HG02642 (cell line): ENCODE results near the gene MYL12A.
A peak's percentile ranks its signal among the peaks of the same experiment; 100 is the strongest.
"Not testable (repeated sequence)": the region's sequence is repeated elsewhere in the genome, so short reads cannot be mapped to it uniquely, and the experiment has no call there.

ENCODE experiments used
- ATAC-seq: cut with Tn5 transposase; IDR thresholded peaks from one replicate; pipeline ENCODE4 v1.9.1; 2021; ENCODE audit warnings: mild to moderate bottlenecking; ENCODE audit not compliant: unreplicated experiment, poor library complexity

The MYL12A gene

GRCh38 chr18:3247240-3248061, at the start of gene MYL12A:
MYL12A (plus strand) TSS chr18:3247801; CDS start chr18:3253248, 5,447 bp downstream.
- peak; percentile 89 for ATAC-seq

DNA sequence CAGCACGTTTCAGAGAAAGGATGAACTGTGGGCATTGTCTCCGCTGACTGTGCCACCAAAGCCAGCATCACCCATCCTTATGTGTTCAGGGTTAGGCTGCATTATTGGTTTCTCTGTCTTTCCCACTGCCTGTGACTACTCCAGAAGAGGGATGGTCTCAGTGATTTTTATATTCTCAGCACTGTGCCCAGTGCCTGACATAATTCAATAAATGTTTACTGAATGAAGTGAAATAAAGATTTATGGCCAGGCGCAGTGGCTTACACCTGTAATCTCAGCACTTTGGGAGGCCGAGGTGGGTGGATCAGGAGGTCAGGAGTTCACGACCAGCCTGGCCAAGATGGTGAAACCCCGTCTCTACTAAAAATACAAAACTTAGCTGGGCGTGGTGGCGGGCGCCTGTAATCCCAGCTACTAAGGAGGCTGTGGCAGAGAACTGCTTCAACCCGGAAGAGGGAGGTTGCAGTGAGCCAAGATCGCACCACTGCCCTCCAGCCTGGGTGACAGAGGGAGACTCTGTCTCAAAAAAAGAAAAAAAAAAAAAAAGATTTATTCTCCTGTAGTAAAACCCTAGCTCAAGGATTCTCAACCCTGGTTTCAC, 49.2 kb upstream of the MYL12A start:
- not testable (repeated sequence) for ATAC-seq

- ATAC-seq: no peak
These were observed 47.5 kb upstream of the MYL12A start for GRCh38 chr18:3199942-3200645.

GRCh38 chr18:3205239-3205638, 42.4 kb upstream of the MYL12A start:
- ATAC-seq: no peak

GRCh38 chr18:3207565-3207964, 40.0 kb upstream of the MYL12A start:
- ATAC-seq: no peak

- ATAC-seq: peak; percentile 69
These were observed 37.6 kb upstream of the MYL12A start for GRCh38 chr18:3209859-3210569.

DNA sequence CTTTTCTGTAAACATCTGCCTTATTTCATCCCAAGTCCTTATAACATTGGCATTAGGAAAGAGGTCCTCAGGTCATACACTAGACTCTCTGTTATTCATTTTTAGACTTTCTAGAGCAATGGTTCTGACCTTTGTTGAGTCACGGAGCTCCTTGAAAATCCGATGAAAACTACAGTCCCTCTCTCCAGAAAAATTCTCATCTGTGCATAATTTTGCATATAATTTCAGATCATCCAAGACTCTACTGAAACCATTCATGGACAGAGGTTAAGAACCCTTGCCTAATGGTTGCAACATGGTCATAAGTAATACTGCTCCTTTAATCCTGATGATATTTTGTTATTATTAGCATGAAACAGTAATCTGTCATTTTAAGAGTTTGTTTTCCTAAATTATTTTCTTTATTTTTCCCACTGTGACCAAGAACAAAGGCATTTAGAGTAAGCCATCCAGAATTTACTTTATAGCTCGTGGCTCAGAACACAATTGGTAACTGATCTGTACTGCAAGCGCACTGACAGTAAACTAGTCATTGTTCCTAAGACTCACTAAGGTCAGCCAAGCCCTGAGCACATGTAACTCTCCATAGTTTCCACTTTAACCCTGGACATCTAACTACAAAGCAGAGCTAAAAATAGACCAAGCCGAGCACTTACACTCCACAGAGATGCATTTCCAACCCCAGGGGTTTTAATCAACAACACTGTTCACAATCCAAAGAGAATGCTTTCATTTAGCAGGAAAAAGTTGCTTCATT, 36.2 kb upstream of the MYL12A start:
- no peak for ATAC-seq

DNA sequence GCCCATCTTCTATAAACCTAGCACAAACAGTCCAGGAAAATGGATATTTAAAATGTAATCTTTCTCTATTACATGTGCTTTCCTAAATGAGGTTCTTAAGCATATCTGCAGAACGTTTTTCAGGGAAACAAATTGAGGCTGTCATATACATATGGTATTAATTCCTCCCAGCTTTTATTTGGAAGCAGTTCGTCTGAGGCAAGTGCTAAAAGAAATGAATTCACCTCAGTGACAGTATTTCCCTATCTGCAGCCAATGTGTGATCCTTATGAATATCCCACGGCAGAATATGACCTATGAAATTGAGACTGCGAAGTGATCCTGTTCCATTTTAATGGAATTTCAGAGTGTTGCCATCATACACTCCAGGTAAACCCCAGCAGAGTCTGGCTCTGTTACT, 34.9 kb upstream of the MYL12A start:
- no peak for ATAC-seq

- ATAC-seq: no peak
These were observed 34.1 kb upstream of the MYL12A start for GRCh38 chr18:3213300-3214059.

- ATAC-seq: no peak
These were observed 32.6 kb upstream of the MYL12A start for GRCh38 chr18:3214855-3215637.

DNA sequence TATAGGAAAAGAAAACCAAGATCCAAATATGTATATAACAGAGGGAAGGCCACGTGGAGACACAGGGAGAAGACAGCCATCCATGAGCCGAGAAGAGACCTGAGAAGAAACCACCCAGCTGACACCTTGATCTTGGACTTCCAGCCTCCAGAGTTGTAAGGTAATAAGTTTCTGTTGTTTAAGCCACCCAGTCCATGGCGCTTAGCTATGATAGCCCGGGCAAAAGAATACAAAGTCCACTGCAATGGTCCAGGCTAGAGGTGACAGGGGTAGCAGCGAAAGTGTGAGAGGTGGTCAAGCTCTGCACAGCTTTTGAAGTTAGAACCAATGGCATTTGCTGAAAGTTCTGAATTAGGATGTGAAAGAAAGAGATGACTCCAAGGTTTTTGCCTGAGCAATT, 30.6 kb upstream of the MYL12A start:
- ATAC-seq: no peak

- ATAC-seq: no peak
These were observed 29.5 kb upstream of the MYL12A start for GRCh38 chr18:3217948-3218647.

GRCh38 chr18:3218819-3219218, 28.8 kb upstream of the MYL12A start:
- ATAC-seq: no peak

GRCh38 chr18:3219241-3219630, 28.4 kb upstream of the MYL12A start:
- no peak for ATAC-seq

DNA sequence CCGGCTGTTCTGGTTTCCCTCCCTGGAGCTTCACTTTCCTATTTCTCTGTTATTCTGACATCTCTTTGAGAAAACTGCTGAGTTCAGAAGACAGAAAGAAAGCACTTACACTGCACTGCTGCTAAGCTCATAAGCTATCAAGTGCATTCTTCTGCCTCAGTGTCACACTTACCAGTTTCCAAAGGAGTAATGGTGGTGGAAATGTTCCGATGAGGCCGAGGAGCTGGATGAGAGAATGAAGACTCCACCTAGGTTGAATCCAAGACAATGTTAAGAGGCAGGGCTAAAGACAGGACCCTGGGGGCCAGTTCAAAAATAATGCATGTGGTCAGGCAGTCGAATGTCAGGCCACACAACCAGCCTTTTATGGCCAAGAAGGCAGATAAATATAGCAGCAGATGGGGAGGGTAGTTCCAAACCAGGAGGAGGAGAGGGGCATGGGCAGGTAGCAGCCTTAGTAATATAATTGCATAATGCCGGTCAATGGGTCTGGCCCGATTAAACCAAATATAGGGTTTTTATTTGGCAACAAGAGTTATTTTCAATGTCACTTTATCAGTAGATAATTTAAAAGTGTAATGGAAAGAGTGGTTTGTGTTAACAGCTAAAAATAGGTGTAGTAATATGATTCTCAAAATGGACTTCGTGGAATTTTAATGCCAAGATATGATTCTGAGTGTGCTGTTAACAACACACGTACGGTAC, 27.8 kb upstream of the MYL12A start, which contains the start of gene MYOM1:
MYOM1 (minus strand) TSS at position 338 of the 705 bp plus-strand sequence. CDS start 4,745 bp downstream, outside the sequence.
- no peak for ATAC-seq

- ATAC-seq: not testable (repeated sequence)
These were observed 26.7 kb upstream of the MYL12A start for GRCh38 chr18:3220868-3221267.

GRCh38 chr18:3221496-3221895, 26.1 kb upstream of the MYL12A start:
- no peak for ATAC-seq
